ENCODE results near the gene PAIP2B.

- TF ChIP-seq ZFP41 (tag by site-specific recombination; IDR thresholded peaks at IDR 0.05; ENCODE audit: borderline replicate concordance), result no peak
- no peak for TF ChIP-seq ZNF37A (tag by site-specific recombination; IDR thresholded peaks at IDR 0.05)
- no peak for TF ChIP-seq REST (tag by site-specific recombination; IDR thresholded peaks at IDR 0.05)
- TF ChIP-seq CTCF (tag by site-specific recombination; IDR thresholded peaks at IDR 0.05), result no peak
- no peak for TF ChIP-seq KLF9 (tag by site-specific recombination; IDR thresholded peaks at IDR 0.05; ENCODE audit: low read depth)
- TF ChIP-seq HIC1 (tag by site-specific recombination; IDR thresholded peaks at IDR 0.05), result no peak
- no peak for TF ChIP-seq ZNF274 (IDR thresholded peaks at IDR 0.05; ENCODE audit: low read length)
- no peak for TF ChIP-seq ZNF274 (tag by site-specific recombination; IDR thresholded peaks at IDR 0.05; ENCODE audit: borderline replicate concordance)
- no peak for TF ChIP-seq TRIM28 (IDR thresholded peaks at IDR 0.05; ENCODE audit: borderline replicate concordance, low read length)
- TF ChIP-seq ZNF692 (tag by site-specific recombination; IDR thresholded peaks at IDR 0.05), result no peak
- TF ChIP-seq MYNN (tag by site-specific recombination; IDR thresholded peaks at IDR 0.05; ENCODE audit: borderline replicate concordance), result no peak
- no peak for TF ChIP-seq ZNF140 (tag by site-specific recombination; IDR thresholded peaks at IDR 0.05)
- TF ChIP-seq ZNF777 (tag by site-specific recombination; IDR thresholded peaks at IDR 0.05; ENCODE audit: borderline replicate concordance), result no peak
Observed at GRCh38 chr2:71148506-71149063, 78.3 kb downstream of the PAIP2B start.

All from HEK293 (cell line).